22Rv1 (cell line): ENCODE measurements around the gene TLE6.

Experiments
- CTCF ChIP-seq: fragments of 450-650 bp; IDR thresholded peaks from 2 replicates; pipeline ENCODE4 v1.5.1; 2017; ENCODE audit warnings: mild to moderate bottlenecking
- ZFX ChIP-seq: fragments of 450-650 bp; IDR thresholded peaks from 2 replicates; pipeline ENCODE4 v1.6.1; 2017; ENCODE audit warnings: antibody characterized with exemption, borderline replicate concordance

DNA sequence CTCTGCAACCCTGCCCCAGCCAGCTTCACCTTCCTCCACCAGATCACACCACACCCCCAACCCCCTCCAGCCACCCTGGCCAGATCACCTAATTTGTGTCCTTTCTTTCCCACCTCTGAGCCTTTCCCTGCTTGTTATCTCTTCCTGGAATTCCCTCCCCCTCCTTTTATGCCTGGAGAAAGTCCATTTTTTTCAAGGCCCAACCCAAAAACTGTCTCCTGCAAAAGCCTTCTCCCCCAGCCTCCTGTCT, 57.0 kb downstream of the TLE6 start:
- TF ChIP-seq CTCF (no peak), ZFX (no peak)
